GM18520 (cell line): ENCODE data around the gene ZNF408.

Experiments used
- ATAC-seq: cut with Tn5 transposase; IDR thresholded peaks from one replicate; pipeline ENCODE4 v1.9.1; 2021; ENCODE audit not compliant: unreplicated experiment

ZNF408 gene

DNA sequence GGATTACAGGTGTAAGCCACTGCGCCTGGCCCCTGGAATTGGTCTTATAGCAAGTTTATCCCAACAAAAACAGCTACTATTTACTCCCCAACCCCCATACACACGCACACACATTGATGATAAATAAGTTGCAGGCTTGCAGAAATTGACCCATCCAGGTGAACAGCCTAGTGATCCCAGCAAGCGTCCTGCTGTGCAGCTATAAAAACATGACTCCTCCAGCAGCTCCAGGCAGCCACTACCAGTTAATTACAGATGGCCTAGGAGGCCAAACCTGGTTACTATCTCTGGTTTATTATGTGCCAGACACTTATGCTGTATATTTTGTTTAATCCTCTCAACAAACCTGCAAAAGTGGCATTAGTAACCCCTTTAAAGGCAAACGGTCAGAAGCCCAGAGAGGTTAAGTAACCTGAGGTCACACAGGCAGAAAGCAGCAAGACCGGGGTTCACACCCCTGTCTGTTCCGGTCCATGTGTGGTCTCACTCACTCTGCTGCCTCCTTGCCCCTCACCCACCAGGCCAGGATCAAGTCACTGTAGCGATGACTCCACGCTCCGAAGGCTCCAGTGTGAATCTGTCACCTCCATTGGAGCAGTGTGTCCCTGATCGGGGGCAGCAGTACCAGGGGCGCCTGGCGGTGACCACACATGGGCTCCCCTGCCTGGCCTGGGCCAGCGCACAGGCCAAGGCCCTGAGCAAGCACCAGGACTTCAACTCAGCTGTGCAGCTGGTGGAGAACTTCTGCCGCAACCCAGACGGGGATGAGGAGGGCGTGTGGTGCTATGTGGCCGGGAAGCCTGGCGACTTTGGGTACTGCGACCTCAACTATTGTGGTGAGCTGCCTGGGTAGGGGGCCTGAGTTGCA lies 24.7 kb downstream of the ZNF408 start:
- no peak for ATAC-seq

GRCh38 chr11:46726206-46726862 lies 25.5 kb downstream of the ZNF408 start:
- ATAC-seq: no peak

DNA sequence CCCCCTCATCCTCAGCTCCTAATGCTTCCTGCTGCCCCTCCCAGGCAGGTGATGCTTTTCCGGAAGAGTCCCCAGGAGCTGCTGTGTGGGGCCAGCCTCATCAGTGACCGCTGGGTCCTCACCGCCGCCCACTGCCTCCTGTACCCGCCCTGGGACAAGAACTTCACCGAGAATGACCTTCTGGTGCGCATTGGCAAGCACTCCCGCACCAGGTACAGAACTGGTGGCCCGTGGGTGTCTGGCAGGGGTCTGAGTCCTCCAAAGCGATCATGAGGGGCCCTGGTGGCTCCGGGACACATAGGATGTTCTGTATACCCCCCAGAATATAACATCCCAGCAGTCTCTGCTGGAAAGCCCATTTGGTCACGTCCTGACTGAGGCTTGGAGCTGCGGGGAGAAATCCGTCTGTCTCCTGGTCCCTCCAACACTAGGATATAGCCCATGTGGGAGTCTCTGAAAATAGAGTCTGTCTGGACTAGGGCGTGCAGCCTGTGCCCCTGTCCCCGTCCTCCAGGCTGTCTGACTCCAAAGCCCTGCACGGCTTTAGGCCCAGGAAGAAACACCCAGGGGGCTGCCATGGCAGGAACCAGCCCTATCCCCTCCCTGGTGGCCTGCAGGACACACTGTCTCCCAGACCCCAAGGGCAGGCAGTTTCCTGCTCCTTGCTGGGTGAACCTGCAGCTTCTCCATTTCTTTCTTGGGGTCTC lies 27.3 kb downstream of the ZNF408 start:
- ATAC-seq: no peak

- ATAC-seq: no peak
Measured at GRCh38 chr11:46728659-46729040, 27.8 kb downstream of the ZNF408 start.

DNA sequence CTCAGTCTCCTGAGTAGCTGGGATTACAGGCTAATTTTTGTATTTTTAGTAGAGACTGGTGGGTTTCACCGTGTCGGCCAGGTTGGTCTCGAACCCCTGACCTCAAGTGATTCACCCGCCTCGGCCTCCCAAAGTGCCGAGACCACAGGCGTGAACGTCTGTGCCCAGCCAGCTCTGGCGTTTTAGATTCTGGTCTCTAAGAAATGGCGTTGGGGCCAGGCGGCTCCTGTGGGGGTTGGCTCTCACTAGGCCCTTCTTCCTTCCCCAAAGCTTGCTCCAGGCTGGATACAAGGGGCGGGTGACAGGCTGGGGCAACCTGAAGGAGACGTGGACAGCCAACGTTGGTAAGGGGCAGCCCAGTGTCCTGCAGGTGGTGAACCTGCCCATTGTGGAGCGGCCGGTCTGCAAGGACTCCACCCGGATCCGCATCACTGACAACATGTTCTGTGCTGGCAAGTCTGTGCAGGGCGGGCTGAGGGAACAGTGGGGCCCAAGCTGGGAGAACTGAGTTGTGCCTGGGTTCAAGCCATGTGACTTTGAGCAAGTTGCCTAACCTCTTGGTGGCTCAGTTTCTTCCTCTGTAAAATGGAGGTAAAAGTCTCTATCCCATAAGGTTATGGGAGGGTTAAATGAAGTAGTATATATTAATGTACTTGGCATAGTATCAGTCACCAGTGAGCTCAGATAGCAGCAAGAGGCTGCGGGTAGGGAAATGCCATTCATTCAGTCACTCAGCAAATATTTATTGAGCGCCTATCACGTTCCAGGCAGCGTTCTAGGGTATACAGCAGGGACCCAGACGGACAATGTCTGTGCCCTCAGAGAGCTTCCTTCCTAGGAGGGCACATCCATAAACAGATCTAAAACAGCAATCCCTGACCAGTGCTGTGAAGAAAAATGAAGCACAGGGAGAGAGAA lies 28.5 kb downstream of the ZNF408 start:
- no peak for ATAC-seq

GRCh38 chr11:46731545-46731944 lies 30.7 kb downstream of the ZNF408 start:
- no peak for ATAC-seq

DNA sequence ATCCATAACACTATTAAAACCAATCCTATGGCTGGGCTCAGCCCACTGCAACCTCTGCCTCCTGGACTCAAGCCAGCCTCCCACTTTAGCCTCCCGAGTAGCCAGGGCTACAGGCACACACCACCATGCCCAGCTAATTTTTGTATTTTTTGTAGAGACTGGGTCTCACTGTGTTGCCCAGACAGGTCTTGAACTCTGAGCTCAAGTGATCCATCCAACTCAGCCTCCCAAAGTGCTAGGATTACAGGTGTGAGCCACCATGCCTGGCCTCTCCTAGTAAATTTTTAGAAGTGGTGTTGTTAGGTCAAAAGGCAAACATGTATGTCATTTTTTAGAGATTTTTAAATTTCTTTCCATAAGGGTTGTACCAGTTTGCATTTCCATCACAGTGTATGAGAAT lies 32.4 kb downstream of the ZNF408 start:
- ATAC-seq: no peak

GRCh38 chr11:46736146-46736545 lies 35.3 kb downstream of the ZNF408 start:
- no peak for ATAC-seq

GRCh38 chr11:46736615-46737014 lies 35.8 kb downstream of the ZNF408 start:
- ATAC-seq: no peak

- ATAC-seq: no peak
Measured at GRCh38 chr11:46737699-46738098, 36.9 kb downstream of the ZNF408 start.

GRCh38 chr11:46738887-46739286 lies 38.1 kb downstream of the ZNF408 start:
- no peak for ATAC-seq

- no peak for ATAC-seq
Measured at GRCh38 chr11:46741600-46742484, 41.0 kb downstream of the ZNF408 start.

GRCh38 chr11:46743043-46743442 lies 42.2 kb downstream of the ZNF408 start:
- no peak for ATAC-seq

DNA sequence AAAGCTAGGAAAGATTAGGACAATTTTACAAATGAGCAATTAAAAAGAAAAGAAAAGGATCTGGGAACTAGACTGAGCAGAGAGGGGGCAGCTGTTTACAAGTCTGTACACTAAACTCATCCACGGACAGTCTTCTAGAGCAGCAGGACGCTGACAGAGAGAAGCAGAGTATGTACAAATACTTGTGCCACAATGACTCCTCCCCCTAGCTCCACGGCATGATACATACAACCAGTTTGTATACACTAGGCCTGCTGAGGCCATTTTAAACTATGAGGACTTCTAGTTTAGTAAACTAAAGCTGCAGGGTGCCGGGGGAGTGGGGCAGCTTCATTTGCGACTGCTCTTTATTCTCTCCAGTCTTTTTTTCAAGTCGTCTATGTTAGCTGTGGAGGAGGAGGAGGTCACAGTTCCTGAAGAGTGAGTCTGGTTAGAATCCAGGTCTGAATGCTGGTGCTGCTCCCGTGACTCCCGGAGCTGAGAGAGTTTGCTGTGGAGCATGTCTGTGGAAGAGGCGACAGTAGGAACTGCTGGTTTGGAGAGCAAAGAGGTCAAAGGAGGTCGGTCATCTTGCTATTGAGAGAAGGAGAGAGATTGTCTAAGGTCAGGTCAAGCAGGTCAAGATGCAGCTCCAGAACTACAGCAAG lies 43.0 kb downstream of the ZNF408 start:
- no peak for ATAC-seq

- ATAC-seq: no peak
Measured at GRCh38 chr11:46745328-46745727, 44.5 kb downstream of the ZNF408 start.

GRCh38 chr11:46745995-46746394 lies 45.2 kb downstream of the ZNF408 start:
- ATAC-seq: no peak

- ATAC-seq: no peak
Measured at GRCh38 chr11:46747150-46747549, 46.3 kb downstream of the ZNF408 start.
